Breast epithelium (tissue), 3 donors: ENCODE measurements around the gene DMD.

ENCODE experiments used
- CTCF ChIP-seq, 3 donors: fragments of 450-650 bp; IDR thresholded peaks; one replicate each; pipeline ENCODE4 v1.5.1; 2016 to 2017; ENCODE audit warnings: antibody characterized with exemption in 3 of 3, mild to moderate bottlenecking in 3 of 3, moderate library complexity in 3 of 3
- POLR2AphosphoS5 ChIP-seq, 3 donors: sonication (generic); formaldehyde crosslinking; IDR thresholded peaks; one replicate each; pipeline ENCODE4 v1.6.1; 2017; ENCODE audit warnings: antibody characterized with exemption in 3 of 3

- TF ChIP-seq POLR2AphosphoS5 (IDR thresholded peaks at IDR 0.05) (no peak), CTCF (IDR thresholded peaks at IDR 0.05) (no peak)
Measured at GRCh38 chrX:31240982-31241381, 1970.4 kb downstream of the DMD start.
